CD4-positive, alpha-beta T cell (primary cell): ENCODE data around the gene CTNNA3. TPM values are rescaled to one million over a fixed set of nuclear protein-coding genes. Genes with fewer than 3 reads are reported as not detected.

ENCODE experiments used
- ATAC-seq: fragments of 200-7000 bp; cut with Tn5 transposase; one replicate; pipeline ENCODE4 v1.10.0; 2022; ENCODE audit warnings: mild to moderate bottlenecking; ENCODE audit not compliant: poor library complexity
- CTCF ChIA-PET: fragments of 350-600 bp; sonication (Branson Sonifier 250); formaldehyde crosslinking; loops from one replicate; lab custom pipeline; 2021; ENCODE audit warnings: antibody characterized with exemption, inconsistent platforms; lab: Charles Lee
- POLR2A ChIA-PET: fragments of 350-600 bp; sonication (Branson Sonifier 250); formaldehyde crosslinking; loops from one replicate; lab custom pipeline; 2021; ENCODE audit warnings: antibody characterized with exemption, inconsistent platforms; lab: Charles Lee
- DNase-seq, 14 experiments: peaks; one replicate each; pipeline ENCODE4 v3.0.0-alpha.2; 2013 to 2020; ENCODE audit warnings: mixed read lengths in 2 of 14
- H3K27ac ChIP-seq, 2 donors: one replicate each; pipeline versions ENCODE4 v1.5.1 to v1.7.0; 2013; ENCODE audit warnings: low read length in 2 of 2, low read depth in 1 of 2, mild to moderate bottlenecking in 1 of 2
- H3K27me3 ChIP-seq, 2 experiments: 1 replicate in 1 of 2; 2 replicates in 1 of 2; pipeline versions ENCODE4 v1.6.1 to v1.7.0; 2013; ENCODE audit warnings: low read length in 2 of 2, control low read depth in 1 of 2, mild to moderate bottlenecking in 1 of 2, moderate library complexity in 1 of 2; ENCODE audit not compliant: insufficient read depth in 2 of 2, control insufficient read depth in 1 of 2
- H3K36me3 ChIP-seq: one replicate; pipeline ENCODE4 v1.6.1; 2013; ENCODE audit warnings: low read length, control low read depth; ENCODE audit not compliant: insufficient read depth
- H3K4me1 ChIP-seq: one replicate; pipeline ENCODE4 v1.6.1; 2013; ENCODE audit warnings: low read length, control low read depth; ENCODE audit not compliant: insufficient read depth
- H3K4me3 ChIP-seq: one replicate; pipeline ENCODE4 v1.5.1; 2013; ENCODE audit warnings: mild to moderate bottlenecking, low read length, moderate library complexity
- H3K9me3 ChIP-seq, 2 experiments: 1 replicate in 1 of 2; 2 replicates in 1 of 2; pipeline versions ENCODE4 v1.6.1 to v1.7.0; 2013; ENCODE audit warnings: low read length in 2 of 2, mild to moderate bottlenecking in 2 of 2, control low read depth in 1 of 2, moderate library complexity in 1 of 2; ENCODE audit not compliant: control insufficient read depth in 1 of 2, insufficient read depth in 1 of 2
- H3K27ac Mint-ChIP-seq: one replicate; pipeline ENCODE4 v1.8.0; 2020; ENCODE audit warnings: mixed read lengths
- H3K27me3 Mint-ChIP-seq: one replicate; pipeline ENCODE4 v1.8.0; 2021; ENCODE audit warnings: mixed read lengths
- H3K36me3 Mint-ChIP-seq: one replicate; pipeline ENCODE4 v1.8.0; 2021; ENCODE audit warnings: low read depth, mixed read lengths
- H3K4me1 Mint-ChIP-seq: one replicate; pipeline ENCODE4 v1.8.0; 2021; ENCODE audit warnings: low read depth, mixed read lengths
- H3K4me3 Mint-ChIP-seq: one replicate; pipeline ENCODE4 v1.8.0; 2020; ENCODE audit warnings: mild to moderate bottlenecking, mixed read lengths
- H3K9me3 Mint-ChIP-seq: one replicate; pipeline ENCODE4 v1.8.0; 2020; ENCODE audit warnings: mixed read lengths
- CTCF ChIP-seq: fragments of 200-600 bp; IDR thresholded peaks from one replicate; pipeline ENCODE4 v1.8.0; 2022; ENCODE audit warnings: antibody characterized with exemption, mild to moderate bottlenecking
- intact Hi-C, 2 experiments: fragments of 100-400 bp; cut with DNase I in 1 of 2; cut with micrococcal nuclease in 1 of 2; formaldehyde crosslinking; loops; one replicate each; pipeline versions ENCODE4 v1.15.1 to v1.9.0; 2023 to 2025; cut with DNase I, micrococcal nuclease
- total RNA-seq, 174 experiments: library from RNA in 2 of 174; stranded (reverse) in 2 of 174; gene quantifications; one replicate each; pipeline ENCODE4 v1.2.3 and lab custom pipeline; 2021 to 2026

Gene CTNNA3
- total RNA-seq, 2 experiments from 2014 or later = 0.80 TPM; not detected in 1

GRCh38 chr10:67259319-67259929 is 436.6 kb downstream of the CTNNA3 start:
- ATAC-seq (no peak), DNase-seq (no peak)
- POLR2A ChIA-PET = no interaction called here
- Mint-ChIP-seq H3K9me3 (no peaks in the 10 kb centered on the region), H3K4me1 (no peaks in the 10 kb centered on the region), H3K27ac (no peak overlapping the region), H3K4me3 (no peak overlapping the region), H3K36me3 (no peaks in the 10 kb centered on the region), H3K27me3 (peaks cover 8% of the 10 kb centered on the region)
- no peak for TF ChIP-seq CTCF
- no peak overlapping the region for H3K27ac ChIP-seq
- CTCF ChIA-PET = no interaction called here
- intact Hi-C loops = no loop called here
- no peaks in the 10 kb centered on the region for H3K4me1 ChIP-seq
- H3K36me3 ChIP-seq = no peaks in the 10 kb centered on the region
- H3K27me3 ChIP-seq = no peaks in the 10 kb centered on the region
- H3K9me3 ChIP-seq = no peaks in the 10 kb centered on the region
- H3K4me3 ChIP-seq = no peak overlapping the region

DNA sequence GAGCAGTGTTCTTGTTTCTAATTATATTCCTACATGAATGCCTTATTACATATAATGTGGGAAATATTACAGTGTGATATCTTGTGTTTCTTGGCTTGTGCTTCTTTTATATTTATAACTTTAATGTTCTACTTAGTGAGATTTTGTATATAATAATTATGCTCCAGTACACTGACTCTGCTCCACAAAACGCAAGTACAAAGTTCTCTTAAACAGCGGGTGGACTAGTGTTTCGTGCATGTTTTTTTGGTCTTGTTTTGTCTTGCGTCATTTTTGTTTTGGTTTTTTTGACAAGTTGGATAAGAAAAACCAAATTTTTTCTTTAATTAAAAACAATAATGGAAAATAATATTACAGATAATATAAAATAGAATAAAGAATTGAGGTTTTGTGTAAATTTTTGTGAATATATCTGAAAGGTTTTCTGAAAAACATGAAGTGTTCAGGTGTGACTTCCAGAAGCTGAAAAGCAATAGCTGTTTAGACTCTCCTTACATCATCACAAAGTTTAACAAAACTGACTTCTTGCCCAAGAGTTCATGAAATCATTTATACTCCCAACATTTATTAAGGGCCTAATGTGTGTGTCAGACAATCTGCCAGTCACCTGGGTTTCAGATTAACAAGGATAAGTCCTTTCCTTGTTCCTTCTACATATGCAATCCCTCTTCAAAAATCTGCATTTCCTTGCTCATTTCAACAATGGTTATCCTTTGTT is 438.4 kb downstream of the CTNNA3 start:
- H3K36me3 ChIP-seq = no peaks in the 10 kb centered on the region
- ChIA-PET POLR2A (no interaction called here), CTCF (no interaction called here)
- H3K27ac Mint-ChIP-seq = no peak overlapping the region
- intact Hi-C loops = no loop called here
- no peaks in the 10 kb centered on the region for H3K4me1 Mint-ChIP-seq
- no peak for ATAC-seq
- no peaks in the 10 kb centered on the region for H3K9me3 ChIP-seq
- TF ChIP-seq CTCF = no peak
- H3K4me3 ChIP-seq = no peak overlapping the region
- no peak for DNase-seq
- no peaks in the 10 kb centered on the region for H3K36me3 Mint-ChIP-seq
- no peak overlapping the region for H3K27ac ChIP-seq
- no peak overlapping the region for H3K4me3 Mint-ChIP-seq
- H3K27me3 ChIP-seq = no peaks in the 10 kb centered on the region
- no peaks in the 10 kb centered on the region for H3K4me1 ChIP-seq
- H3K9me3 Mint-ChIP-seq = no peaks in the 10 kb centered on the region
- peaks cover 6% of the 10 kb centered on the region for H3K27me3 Mint-ChIP-seq

GRCh38 chr10:67257018-67257417 is 439.0 kb downstream of the CTNNA3 start:
- DNase-seq = no peak
- POLR2A ChIA-PET = no interaction called here
- H3K27me3 ChIP-seq = no peaks in the 10 kb centered on the region
- Mint-ChIP-seq H3K27me3 (peaks cover 4% of the 10 kb centered on the region), H3K9me3 (no peaks in the 10 kb centered on the region), H3K36me3 (no peaks in the 10 kb centered on the region), H3K27ac (no peak overlapping the region), H3K4me3 (no peak overlapping the region), H3K4me1 (no peaks in the 10 kb centered on the region)
- no peak overlapping the region for H3K4me3 ChIP-seq
- H3K27ac ChIP-seq = no peak overlapping the region
- no peaks in the 10 kb centered on the region for H3K36me3 ChIP-seq
- H3K9me3 ChIP-seq = no peaks in the 10 kb centered on the region
- CTCF ChIA-PET = no interaction called here
- intact Hi-C loops = no loop called here
- ATAC-seq = no peak
- H3K4me1 ChIP-seq = no peaks in the 10 kb centered on the region
- no peak for TF ChIP-seq CTCF
